ENCODE data around the gene GNGT1. TPM values are rescaled to one million over a fixed set of nuclear protein-coding genes. Genes with fewer than 3 reads are reported as not detected.
"Not testable (repeated sequence)": the region's sequence is repeated elsewhere in the genome, so short reads cannot be mapped to it uniquely, and the experiment has no call there.

Gene GNGT1
- total RNA-seq, 1 donor from 2014 or later, result not detected

- no peak overlapping the region for H3K27ac ChIP-seq
- H3K9me3 ChIP-seq, result no peaks in the 10 kb centered on the region
- TF ChIP-seq, protein P1, sequence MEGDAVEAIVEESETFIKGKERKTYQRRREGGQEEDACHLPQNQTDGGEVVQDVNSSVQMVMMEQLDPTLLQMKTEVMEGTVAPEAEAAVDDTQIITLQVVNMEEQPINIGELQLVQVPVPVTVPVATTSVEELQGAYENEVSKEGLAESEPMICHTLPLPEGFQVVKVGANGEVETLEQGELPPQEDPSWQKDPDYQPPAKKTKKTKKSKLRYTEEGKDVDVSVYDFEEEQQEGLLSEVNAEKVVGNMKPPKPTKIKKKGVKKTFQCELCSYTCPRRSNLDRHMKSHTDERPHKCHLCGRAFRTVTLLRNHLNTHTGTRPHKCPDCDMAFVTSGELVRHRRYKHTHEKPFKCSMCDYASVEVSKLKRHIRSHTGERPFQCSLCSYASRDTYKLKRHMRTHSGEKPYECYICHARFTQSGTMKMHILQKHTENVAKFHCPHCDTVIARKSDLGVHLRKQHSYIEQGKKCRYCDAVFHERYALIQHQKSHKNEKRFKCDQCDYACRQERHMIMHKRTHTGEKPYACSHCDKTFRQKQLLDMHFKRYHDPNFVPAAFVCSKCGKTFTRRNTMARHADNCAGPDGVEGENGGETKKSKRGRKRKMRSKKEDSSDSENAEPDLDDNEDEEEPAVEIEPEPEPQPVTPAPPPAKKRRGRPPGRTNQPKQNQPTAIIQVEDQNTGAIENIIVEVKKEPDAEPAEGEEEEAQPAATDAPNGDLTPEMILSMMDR (IDR thresholded peaks at IDR 0.05), result peak in 2 of 3 experiments; percentile 24 to 52
- no peak for TF ChIP-seq POLR2AphosphoS5 (IDR thresholded peaks at IDR 0.05; ENCODE audit: insufficient read depth in 1 of 2, low read depth in 1 of 2)
- no peak for DNase-seq (ENCODE audit: extremely low spot score in 2 of 2)
- no peaks in the 10 kb centered on the region for H3K27me3 ChIP-seq
- H3K4me1 ChIP-seq, result no peaks in the 10 kb centered on the region
- H3K4me3 ChIP-seq, result no peak overlapping the region
- intact Hi-C loops (cut with DNase I), result loop anchor here (5.0 kb wide), 1 partner anchor 179 kb away; no protein-coding TSS in a partner anchor
- H3K36me3 ChIP-seq, result no peaks in the 10 kb centered on the region
Measured at GRCh38 chr7:93902777-93903423, 3.5 kb upstream of the GNGT1 start.

- Histone ChIP-seq H3K9me3 (no peaks in the 10 kb centered on the region), H3K27me3 (no peaks in the 10 kb centered on the region), H3K4me1 (peaks cover 4% of the 10 kb centered on the region), H3K27ac (no peak overlapping the region), H3K36me3 (no peaks in the 10 kb centered on the region), H3K4me3 (no peak overlapping the region)
- DNase-seq (ENCODE audit: extremely low spot score in 2 of 2), result no peak
- TF ChIP-seq, protein P1 (IDR thresholded peaks at IDR 0.05), result no peak
- TF ChIP-seq POLR2A (IDR thresholded peaks at IDR 0.05) (no peak), POLR2AphosphoS5 (IDR thresholded peaks at IDR 0.05; ENCODE audit: insufficient read depth in 1 of 2, low read depth in 1 of 2) (no peak)
- intact Hi-C loops (cut with DNase I), result no loop called here
Measured at GRCh38 chr7:93910076-93910994, 4.0 kb downstream of the GNGT1 start.

DNA sequence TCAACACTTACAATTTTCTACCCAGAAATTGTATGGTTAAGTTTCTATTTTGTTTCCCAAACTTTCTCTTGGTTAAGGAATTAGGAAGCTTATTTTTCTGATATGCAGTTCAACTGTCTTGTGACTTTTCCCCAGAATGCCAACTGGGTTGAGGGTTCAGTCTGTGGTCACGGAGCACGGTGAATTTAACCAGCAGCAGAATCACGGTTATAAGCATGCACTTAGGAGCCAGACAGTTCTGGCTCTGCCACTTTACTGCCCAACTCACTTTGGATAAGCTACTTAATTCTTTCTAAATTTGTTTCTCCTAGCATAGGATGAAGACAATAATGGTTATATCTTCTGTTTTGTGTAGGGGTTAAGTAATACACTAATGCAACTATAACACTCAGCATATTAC lies 4.9 kb downstream of the GNGT1 start:
- H3K36me3 ChIP-seq; H3K4me3 ChIP-seq; DNase-seq (ENCODE audit: extremely low spot score in 2 of 2); H3K27ac ChIP-seq; H3K27me3 ChIP-seq; intact Hi-C loops (cut with DNase I); H3K4me1 ChIP-seq; H3K9me3 ChIP-seq: not testable (repeated sequence)

- H3K4me3 ChIP-seq; DNase-seq (ENCODE audit: extremely low spot score in 2 of 2); H3K4me1 ChIP-seq; H3K36me3 ChIP-seq; H3K9me3 ChIP-seq; H3K27me3 ChIP-seq; intact Hi-C loops (cut with DNase I); H3K27ac ChIP-seq: not testable (repeated sequence)
Measured at GRCh38 chr7:93911661-93912060, 5.3 kb downstream of the GNGT1 start.

DNA sequence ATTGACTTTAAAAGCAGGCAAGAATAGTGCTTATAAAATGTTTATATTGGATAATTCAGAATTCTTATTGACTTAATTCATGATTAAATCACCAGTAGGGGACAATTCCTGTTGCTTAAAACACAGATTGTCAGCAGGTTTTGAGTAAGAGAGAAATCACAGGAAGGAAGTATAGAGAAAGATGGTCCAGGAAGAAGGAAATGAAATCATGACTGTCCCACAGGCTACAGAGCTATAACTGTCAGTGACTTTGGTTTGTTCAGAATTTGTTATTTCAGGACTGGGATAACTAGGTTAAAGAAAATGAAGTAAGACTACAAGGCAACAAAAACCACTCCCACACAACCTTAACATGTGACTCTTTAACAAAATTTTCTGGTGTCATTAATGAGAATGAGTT lies 6.8 kb downstream of the GNGT1 start:
- no peak for TF ChIP-seq POLR2A (IDR thresholded peaks at IDR 0.05)
- TF ChIP-seq, protein P1 (IDR thresholded peaks at IDR 0.05), result no peak
- no peak for TF ChIP-seq POLR2AphosphoS5 (IDR thresholded peaks at IDR 0.05; ENCODE audit: insufficient read depth in 1 of 2, low read depth in 1 of 2)
- no peak for DNase-seq (ENCODE audit: extremely low spot score in 2 of 2)
- Histone ChIP-seq H3K4me3 (no peak overlapping the region), H3K27me3 (no peaks in the 10 kb centered on the region), H3K9me3 (no peaks in the 10 kb centered on the region), H3K27ac (no peak overlapping the region), H3K36me3 (no peaks in the 10 kb centered on the region), H3K4me1 (peaks cover 4% of the 10 kb centered on the region)
- intact Hi-C loops (cut with DNase I), result no loop called here

GRCh38 chr7:93914581-93915066 lies 8.3 kb downstream of the GNGT1 start:
- no peak for DNase-seq (ENCODE audit: extremely low spot score in 2 of 2)
- Histone ChIP-seq H3K4me1 (peaks cover 4% of the 10 kb centered on the region), H3K27ac (no peak overlapping the region), H3K4me3 (no peak overlapping the region), H3K27me3 (no peaks in the 10 kb centered on the region), H3K36me3 (no peaks in the 10 kb centered on the region), H3K9me3 (no peaks in the 10 kb centered on the region)
- intact Hi-C loops (cut with DNase I), result no loop called here
- no peak for TF ChIP-seq POLR2A (IDR thresholded peaks at IDR 0.05)
- TF ChIP-seq, protein P1 (IDR thresholded peaks at IDR 0.05), result no peak
- no peak for TF ChIP-seq POLR2AphosphoS5 (IDR thresholded peaks at IDR 0.05; ENCODE audit: insufficient read depth in 1 of 2, low read depth in 1 of 2)

DNA sequence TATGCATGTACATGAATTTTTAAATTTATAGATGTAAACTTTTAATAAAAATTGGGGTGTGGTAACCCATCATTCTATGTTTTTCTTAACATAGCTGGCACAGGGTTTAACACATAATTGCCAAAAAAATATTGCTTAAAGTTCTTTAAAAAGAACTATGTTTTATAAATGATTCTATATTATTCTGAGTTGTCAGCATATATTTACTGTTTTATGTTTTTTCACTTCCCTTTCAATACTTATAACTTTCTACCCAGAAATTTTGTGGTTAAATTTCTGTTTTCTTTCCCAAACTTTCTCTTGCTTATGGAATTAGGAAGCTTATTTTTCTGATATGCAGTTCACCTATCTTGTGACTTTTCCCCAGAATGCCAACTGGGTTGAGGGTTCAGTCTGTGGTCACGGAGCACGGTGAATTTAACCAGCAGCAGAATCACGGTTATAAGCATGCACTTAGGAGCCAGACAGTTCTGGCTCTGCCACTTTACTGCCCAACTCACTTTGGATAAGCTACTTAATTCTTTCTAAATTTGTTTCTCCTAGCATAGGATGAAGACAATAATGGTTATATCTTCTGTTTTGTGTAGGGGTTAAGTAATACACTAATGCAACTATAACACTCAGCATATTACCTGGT lies 9.0 kb downstream of the GNGT1 start:
- H3K4me3 ChIP-seq; H3K9me3 ChIP-seq; DNase-seq (ENCODE audit: extremely low spot score in 2 of 2); intact Hi-C loops (cut with DNase I); H3K4me1 ChIP-seq; H3K27me3 ChIP-seq; H3K27ac ChIP-seq; H3K36me3 ChIP-seq: not testable (repeated sequence)

- H3K36me3 ChIP-seq; H3K4me3 ChIP-seq; intact Hi-C loops (cut with DNase I); H3K4me1 ChIP-seq; H3K27me3 ChIP-seq; DNase-seq (ENCODE audit: extremely low spot score in 2 of 2); H3K9me3 ChIP-seq; H3K27ac ChIP-seq: not testable (repeated sequence)
Measured at GRCh38 chr7:93915888-93916287, 9.5 kb downstream of the GNGT1 start.
